Ovary (tissue), 9 donors: ENCODE results near the gene MICAL2. TPM values are rescaled to one million over a fixed set of nuclear protein-coding genes. Genes with fewer than 3 reads are reported as not detected.

Source experiments
- DNase-seq, 5 donors: peaks; one replicate each; pipeline ENCODE4 v3.0.0-alpha.2; 2019 to 2020
- H3K27ac ChIP-seq, 2 donors: fragments of 200-600 bp; one replicate each; pipeline versions ENCODE4 v1.5.1 to v1.8.0; 2019 to 2022
- H3K27me3 ChIP-seq: fragments of 200-600 bp; one replicate; pipeline ENCODE4 v1.8.0; 2022
- H3K36me3 ChIP-seq: fragments of 200-600 bp; sonication (generic); one replicate; pipeline ENCODE4 v1.5.1; 2019
- H3K4me1 ChIP-seq: one replicate; pipeline ENCODE4 v1.8.1; 2013; ENCODE audit warnings: mild to moderate bottlenecking, moderate library complexity; ENCODE audit not compliant: insufficient read depth
- H3K4me3 ChIP-seq: fragments of 200-600 bp; sonication (generic); one replicate; pipeline ENCODE4 v1.5.1; 2017
- H3K9me3 ChIP-seq, 2 donors: fragments of 200-600 bp in 1 of 2; sonication (generic) in 1 of 2; one replicate each; pipeline versions ENCODE4 v1.5.1 to v1.8.1; 2013 to 2019; ENCODE audit warnings: mild to moderate bottlenecking in 1 of 2, moderate library complexity in 1 of 2
- EP300 ChIP-seq: sonication (generic); formaldehyde crosslinking; IDR thresholded peaks from one replicate; pipeline ENCODE4 v1.6.1; 2017; ENCODE audit warnings: antibody characterized with exemption
- POLR2A ChIP-seq: fragments of 450-650 bp; IDR thresholded peaks from one replicate; pipeline ENCODE4 v1.6.1; 2017; ENCODE audit warnings: antibody characterized with exemption, mild to moderate bottlenecking, moderate library complexity
- WGBS, 3 donors: extraction: QIAGEN DNeasy Blood & Tissue Kit in 1 of 3; methylation state at CpG; one replicate each; pipeline versions ENCODE4 v1.1.5 to v1.1.7; 2013 to 2017; 5-methylcytosine and 5-hydroxymethylcytosine counted together
- intact Hi-C, 4 donors: fragments of 100-400 bp; cut with DNase I; formaldehyde crosslinking; loops; one replicate each; pipeline versions ENCODE4 v1.11.0 to v1.15.1; 2022 to 2023
- polyA plus RNA-seq, 2 donors: library from polyadenylated mRNA; stranded (reverse); fragments of 200-250 nt in 1 of 2; fragments of 350-450 nt in 1 of 2; fragmentation: Illumina TruSeq in 1 of 2; extraction: RNeasy Lipid Tissue Mini Kit (QIAGEN cat#74804) in 1 of 2; gene quantifications; one replicate each; pipeline ENCODE4 v1.2.3, GENCODE V29; 2013 to 2014
- total RNA-seq, 7 donors: library from RNA; depleted of rRNA in 2 of 7; stranded (reverse); fragments of >200 nt in 2 of 7; fragmentation: NEBNext Ultra II Directional in 3 of 7; extraction: Animal tissue kit (Norgen Biotek cat#: 25700) in 3 of 7; gene quantifications; one replicate each; pipeline versions ENCODE4 v1.1.0 to v1.2.4, GENCODE V29; 2016 to 2023
- TF ChIP-seq, protein P1 (sequence below), 3 donors: fragments of 450-650 bp in 2 of 3; fragments of 200-600 bp in 1 of 3; IDR thresholded peaks; one replicate each; pipeline versions ENCODE4 v1.5.1 to v1.8.0; 2016 to 2022; ENCODE audit warnings: antibody characterized with exemption in 3 of 3, mild to moderate bottlenecking in 1 of 3
- donor health status: DM: no; HTN: no; CAD: no; lungs with moderate emphysema.
- donor health status: DM: no; HTN: no; CAD: no.
- donor health status: Bipolar disorder and iron deficiency.
- donor health status: DM: yes; HTN: yes; CAD: no.
- donor health status: DM: no; HTN: no; CAD: no.
- donor health status: DM: yes; HTN: yes; CAD: no.

Gene MICAL2
- total and polyA plus RNA-seq, 9 donors, result 10.7 to 73.6 (median 32.5) TPM

DNA sequence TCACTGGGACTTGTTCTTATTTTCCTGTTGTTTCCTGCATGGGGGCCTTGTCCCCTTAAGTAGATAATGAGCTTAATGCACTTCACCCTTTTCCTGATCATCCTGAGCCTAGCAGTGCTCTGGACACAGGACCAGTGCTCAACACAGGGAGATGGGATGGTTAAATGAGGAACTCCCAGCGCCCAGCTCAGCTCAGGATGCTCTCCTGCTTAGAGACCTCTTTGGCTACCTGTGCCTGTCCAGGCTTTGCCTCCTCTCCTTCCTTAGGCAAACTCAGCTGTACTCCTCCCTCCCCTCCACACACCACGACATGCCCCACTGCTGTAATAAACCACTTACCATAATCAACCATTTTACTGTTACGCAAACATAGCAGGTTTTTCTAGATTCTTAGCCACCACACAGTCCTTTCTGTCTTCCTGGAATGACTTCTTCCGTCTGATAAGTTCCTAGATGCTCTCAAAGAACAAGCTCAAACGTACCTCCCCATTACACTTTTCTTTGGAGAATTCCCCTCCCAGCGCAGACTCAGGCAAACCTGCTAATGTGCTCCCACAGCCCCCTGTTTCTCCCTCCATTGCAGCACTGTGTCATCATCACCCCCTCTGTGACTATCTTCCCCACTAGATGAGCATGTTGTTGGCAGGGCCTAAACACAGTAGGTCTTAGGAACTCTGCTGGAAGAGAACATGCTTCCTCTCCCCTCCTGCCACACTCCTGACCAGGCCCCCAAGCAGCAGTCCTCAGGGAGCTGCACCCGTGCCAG, 113.6 kb downstream of the MICAL2 start:
- Histone ChIP-seq H3K27ac (no peak overlapping the region), H3K4me3 (no peak overlapping the region), H3K4me1 (peaks cover 16% of the 10 kb centered on the region), H3K9me3 (no peaks in the 10 kb centered on the region), H3K36me3 (no peaks in the 10 kb centered on the region), H3K27me3 (no peaks in the 10 kb centered on the region)
- intact Hi-C loops, result loop anchor here in 1 of 4 donors (10.0 kb wide), 1 partner anchor 109 kb away; the partner anchor contains the start of gene MICAL2
- TF ChIP-seq EP300 (no peak), POLR2A (no peak)
- TF ChIP-seq, protein P1, sequence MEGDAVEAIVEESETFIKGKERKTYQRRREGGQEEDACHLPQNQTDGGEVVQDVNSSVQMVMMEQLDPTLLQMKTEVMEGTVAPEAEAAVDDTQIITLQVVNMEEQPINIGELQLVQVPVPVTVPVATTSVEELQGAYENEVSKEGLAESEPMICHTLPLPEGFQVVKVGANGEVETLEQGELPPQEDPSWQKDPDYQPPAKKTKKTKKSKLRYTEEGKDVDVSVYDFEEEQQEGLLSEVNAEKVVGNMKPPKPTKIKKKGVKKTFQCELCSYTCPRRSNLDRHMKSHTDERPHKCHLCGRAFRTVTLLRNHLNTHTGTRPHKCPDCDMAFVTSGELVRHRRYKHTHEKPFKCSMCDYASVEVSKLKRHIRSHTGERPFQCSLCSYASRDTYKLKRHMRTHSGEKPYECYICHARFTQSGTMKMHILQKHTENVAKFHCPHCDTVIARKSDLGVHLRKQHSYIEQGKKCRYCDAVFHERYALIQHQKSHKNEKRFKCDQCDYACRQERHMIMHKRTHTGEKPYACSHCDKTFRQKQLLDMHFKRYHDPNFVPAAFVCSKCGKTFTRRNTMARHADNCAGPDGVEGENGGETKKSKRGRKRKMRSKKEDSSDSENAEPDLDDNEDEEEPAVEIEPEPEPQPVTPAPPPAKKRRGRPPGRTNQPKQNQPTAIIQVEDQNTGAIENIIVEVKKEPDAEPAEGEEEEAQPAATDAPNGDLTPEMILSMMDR (IDR thresholded peaks at IDR 0.05), result no peak
- WGBS, 3 donors, result 82 to 89% (median 84%) methylated on average over 7 of the region's 7 CpGs
- DNase-seq, result no peak

GRCh38 chr11:12224537-12224893, 114.1 kb downstream of the MICAL2 start:
- H3K27me3 ChIP-seq, result no peaks in the 10 kb centered on the region
- peaks cover 16% of the 10 kb centered on the region for H3K4me1 ChIP-seq
- TF ChIP-seq, protein P1 (IDR thresholded peaks at IDR 0.05), result no peak
- TF ChIP-seq POLR2A (no peak), EP300 (no peak)
- H3K36me3 ChIP-seq, result no peaks in the 10 kb centered on the region
- intact Hi-C loops, result loop anchor here in 1 of 4 donors (10.0 kb wide), 1 partner anchor 110 kb away; the partner anchor contains the start of gene MICAL2
- no peak overlapping the region for H3K4me3 ChIP-seq
- 78 to 81% (median 81%) methylated on average over 12 of the region's 12 CpGs for WGBS, 3 donors
- DNase-seq, result peak in 2 of 5 donors; percentile 32 to 42
- H3K27ac ChIP-seq, result no peak overlapping the region
- H3K9me3 ChIP-seq, result no peaks in the 10 kb centered on the region

- TF ChIP-seq EP300, result no peak
- TF ChIP-seq, protein P1 (IDR thresholded peaks at IDR 0.05), result no peak
- TF ChIP-seq POLR2A, result no peak
- Histone ChIP-seq H3K9me3 (no peaks in the 10 kb centered on the region), H3K4me1 (peaks cover 11% of the 10 kb centered on the region), H3K27me3 (no peaks in the 10 kb centered on the region), H3K27ac (no peak overlapping the region), H3K4me3 (no peak overlapping the region), H3K36me3 (no peaks in the 10 kb centered on the region)
- 91 to 93% (median 92%) methylated on average over 8 of the region's 8 CpGs for WGBS, 3 donors
- intact Hi-C loops, result loop anchor here in 1 of 4 donors (10.0 kb wide), 1 partner anchor 110 kb away; the partner anchor contains the start of gene MICAL2
- DNase-seq, result no peak
Observed at GRCh38 chr11:12225046-12225739, 114.8 kb downstream of the MICAL2 start.

- no peak for DNase-seq
- Histone ChIP-seq H3K27me3 (no peaks in the 10 kb centered on the region), H3K36me3 (no peaks in the 10 kb centered on the region), H3K4me3 (no peak overlapping the region), H3K9me3 (no peaks in the 10 kb centered on the region), H3K4me1 (peaks cover 8% of the 10 kb centered on the region), H3K27ac (no peak overlapping the region)
- TF ChIP-seq EP300 (no peak), POLR2A (no peak)
- TF ChIP-seq, protein P1 (IDR thresholded peaks at IDR 0.05), result no peak
- WGBS, 3 donors, result 91 to 95% (median 95%) methylated on average over 8 of the region's 8 CpGs
- intact Hi-C loops, result loop anchor here in 1 of 4 donors (10.0 kb wide), 1 partner anchor 111 kb away; the partner anchor contains the start of gene MICAL2
Observed at GRCh38 chr11:12226093-12226492, 115.7 kb downstream of the MICAL2 start.
